Choroid plexus epithelial cell (primary cell): ENCODE results near the gene OR2B2.
A peak's percentile ranks its signal among the peaks of the same experiment; 100 is the strongest.
"Not testable (repeated sequence)": the region's sequence is repeated elsewhere in the genome, so short reads cannot be mapped to it uniquely, and the experiment has no call there.

Experiments used
- DNase-seq: peaks from one replicate; pipeline ENCODE4 v3.0.0-alpha.2; 2010; ENCODE audit warnings: low read depth
- H3K4me3 ChIP-seq: 2 replicates; pipeline ENCODE4 v1.5.1; 2011; ENCODE audit warnings: low read depth, mild to moderate bottlenecking, control low read depth, low read length, moderate library complexity
- CTCF ChIP-seq: conservative IDR thresholded peaks from 2 replicates; pipeline ENCODE4 v1.5.1; 2011; ENCODE audit warnings: low read depth, mild to moderate bottlenecking, control low read depth, inconsistent platforms, low read length, moderate library complexity

Gene OR2B2

GRCh38 chr6:27931209-27931608 is 19.0 kb upstream of the OR2B2 start:
- no peak for TF ChIP-seq CTCF
- no peak overlapping the region for H3K4me3 ChIP-seq
- DNase-seq: no peak

- DNase-seq: not testable (repeated sequence)
Observed at GRCh38 chr6:27929930-27930329, 17.7 kb upstream of the OR2B2 start.

GRCh38 chr6:27928041-27928440 is 15.8 kb upstream of the OR2B2 start:
- H3K4me3 ChIP-seq: not testable (repeated sequence)

More at GRCh38 chr6:27929930-27930329, 17.7 kb upstream of the OR2B2 start:
- H3K4me3 ChIP-seq: not testable (repeated sequence)

GRCh38 chr6:27924179-27924578 is 12.0 kb upstream of the OR2B2 start:
- H3K4me3 ChIP-seq: no peak overlapping the region
- TF ChIP-seq CTCF: no peak
- DNase-seq: no peak

More at GRCh38 chr6:27928041-27928440, 15.8 kb upstream of the OR2B2 start:
- DNase-seq: not testable (repeated sequence)

- H3K4me3 ChIP-seq: no peak overlapping the region
- no peak for DNase-seq
- TF ChIP-seq CTCF: no peak
Observed at GRCh38 chr6:27922949-27923348, 10.8 kb upstream of the OR2B2 start.

- no peak for TF ChIP-seq CTCF
- no peak for DNase-seq
Observed at GRCh38 chr6:27908017-27908416, 4.2 kb downstream of the OR2B2 start.

GRCh38 chr6:27902335-27903314 is 9.6 kb downstream of the OR2B2 start:
- peak overlapping the region; percentile 72 for H3K4me3 ChIP-seq
- DNase-seq: peak; percentile 88
- no peak for TF ChIP-seq CTCF

More at GRCh38 chr6:27908017-27908416, 4.2 kb downstream of the OR2B2 start:
- no peak overlapping the region for H3K4me3 ChIP-seq

- DNase-seq: no peak
- TF ChIP-seq CTCF: no peak
- H3K4me3 ChIP-seq: no peak overlapping the region
Observed at GRCh38 chr6:27901801-27902200, 10.4 kb downstream of the OR2B2 start.

GRCh38 chr6:27900197-27900596 is 12.0 kb downstream of the OR2B2 start:
- not testable (repeated sequence) for H3K4me3 ChIP-seq, DNase-seq
